Parietal lobe (tissue), 1 donor: ENCODE results near the gene MAPK13. TPM values are rescaled to one million over a fixed set of nuclear protein-coding genes. Genes with fewer than 3 reads are reported as not detected.

Source experiments
- total RNA-seq: library from RNA; depleted of rRNA; stranded (reverse); fragments of >200 nt; gene quantifications from one replicate; pipeline ENCODE4 v1.2.3, GENCODE V29; 2014

Gene MAPK13
- 3.4 TPM for total RNA-seq

GRCh38 chr6:36129941-36130666, at the start of gene MAPK13:
Gene MAPK13 (plus strand): TSS chr6:36130513. CDS start chr6:36130583, 70 bp downstream.

Other genes starting within 250 kb of the MAPK13 start
- 139 TPM for gene SRPK1, start 209.4 kb upstream of the MAPK13 start, total RNA-seq
- gene SLC26A8, start 105.9 kb upstream of the MAPK13 start, total RNA-seq, result 3.8 TPM
- 102 TPM for gene MAPK14, start 102.7 kb upstream of the MAPK13 start, total RNA-seq
- gene BRPF3, start 66.2 kb downstream of the MAPK13 start, total RNA-seq, result 48.8 TPM
- gene PNPLA1, start 139.5 kb downstream of the MAPK13 start, total RNA-seq, result not detected
- not detected for gene BNIP5, start 206.4 kb downstream of the MAPK13 start, total RNA-seq